Medulla oblongata (tissue), 1 donor: ENCODE results near the gene CLASRP.

ENCODE experiments used
- DNase-seq: peaks from one replicate; pipeline ENCODE4 v3.0.0-alpha.2; 2015; ENCODE audit errors: extremely low spot score

Gene CLASRP

GRCh38 chr19:45061965-45062364 lies 23.1 kb downstream of the CLASRP start:
- DNase-seq = no peak

- no peak for DNase-seq
Observed at GRCh38 chr19:45063851-45064801, 25.3 kb downstream of the CLASRP start.

GRCh38 chr19:45066921-45067661 lies 28.2 kb downstream of the CLASRP start:
- no peak for DNase-seq

GRCh38 chr19:45068041-45068440 lies 29.2 kb downstream of the CLASRP start:
- DNase-seq = no peak

GRCh38 chr19:45069056-45069455 lies 30.2 kb downstream of the CLASRP start:
- DNase-seq = no peak

GRCh38 chr19:45070214-45070613 lies 31.4 kb downstream of the CLASRP start:
- DNase-seq = no peak

- DNase-seq = no peak
Observed at GRCh38 chr19:45070861-45071544, 32.2 kb downstream of the CLASRP start.

- no peak for DNase-seq
Observed at GRCh38 chr19:45071545-45071938, 32.7 kb downstream of the CLASRP start.

GRCh38 chr19:45071969-45072790 lies 33.3 kb downstream of the CLASRP start:
- no peak for DNase-seq

GRCh38 chr19:45074744-45075300 lies 36.0 kb downstream of the CLASRP start:
- no peak for DNase-seq

GRCh38 chr19:45075301-45076028 lies 36.6 kb downstream of the CLASRP start:
- peak; percentile 66 for DNase-seq

GRCh38 chr19:45076029-45076850 lies 37.4 kb downstream of the CLASRP start, which contains the start of gene ZNF296:
TSS of gene ZNF296 (minus strand) at chr19:45076478. CDS start at chr19:45076373, 105 bp downstream.
- peak; percentile 36 for DNase-seq

- DNase-seq = no peak
Observed at GRCh38 chr19:45076851-45077730, 38.2 kb downstream of the CLASRP start.

- DNase-seq = no peak
Observed at GRCh38 chr19:45078390-45079062, 39.7 kb downstream of the CLASRP start.

GRCh38 chr19:45079063-45079910 lies 40.4 kb downstream of the CLASRP start, which contains the start of gene GEMIN7:
TSS of gene GEMIN7 (plus strand) at chr19:45079260. CDS start at chr19:45090115, 10,855 bp downstream.
- peak; percentile 63 for DNase-seq

- no peak for DNase-seq
Observed at GRCh38 chr19:45079911-45080370, 41.1 kb downstream of the CLASRP start.
